SU-DHL-6 (cell line): ENCODE data around the gene MYZAP.

Experiments used
- H2AFZ ChIP-seq: fragments of 200-600 bp; sonication (generic); 2 replicates; pipeline ENCODE4 v1.6.1; 2014; ENCODE audit warnings: low read depth, mild to moderate bottlenecking, moderate library complexity, mixed read lengths, antibody characterized with exemption, low read length; ENCODE audit not compliant: severe bottlenecking
- H3F3A ChIP-seq: fragments of 200-600 bp; shearing (Covaris generic); 2 replicates; pipeline ENCODE4 v1.6.0; 2016; ENCODE audit warnings: antibody characterized with exemption, mild to moderate bottlenecking; ENCODE audit not compliant: insufficient read depth
- H3K27ac ChIP-seq: fragments of 200-600 bp; sonication (generic); 2 replicates; pipeline ENCODE4 v1.5.1; 2016; ENCODE audit warnings: low read depth, mild to moderate bottlenecking, low read length, moderate library complexity, mixed read lengths
- H3K27me3 ChIP-seq: fragments of 200-600 bp; sonication (generic), shearing (Covaris generic); 2 replicates; pipeline ENCODE4 v1.6.0; 2014; ENCODE audit warnings: mild to moderate bottlenecking, low read length
- H3K36me3 ChIP-seq: fragments of 200-600 bp; sonication (generic); 2 replicates; pipeline ENCODE4 v1.6.1; 2014; ENCODE audit warnings: mild to moderate bottlenecking, low read length, mixed read lengths
- H3K4me2 ChIP-seq: fragments of 300-600, 200-600 bp; shearing (Covaris generic), sonication (generic); 2 replicates; pipeline ENCODE4 v1.6.0; 2014; ENCODE audit warnings: low read length, low read depth, mild to moderate bottlenecking; ENCODE audit not compliant: poor library complexity, severe bottlenecking
- H3K4me3 ChIP-seq: fragments of 200-600 bp; sonication (generic); 2 replicates; pipeline ENCODE4 v1.5.1; 2014; ENCODE audit warnings: antibody characterized with exemption, low read length, mild to moderate bottlenecking, mixed read lengths; ENCODE audit not compliant: insufficient read depth, poor library complexity, severe bottlenecking
- H3K79me2 ChIP-seq: fragments of 200-600 bp; sonication (generic); 2 replicates; pipeline ENCODE4 v1.6.1; 2014; ENCODE audit warnings: mild to moderate bottlenecking, low read length, moderate library complexity; ENCODE audit not compliant: insufficient read depth
- H3K9ac ChIP-seq: fragments of 200-600 bp; sonication (generic); 2 replicates; pipeline ENCODE4 v1.7.0; 2014; ENCODE audit warnings: mild to moderate bottlenecking, low read length
- H3K9me2 ChIP-seq: fragments of 200-600 bp; sonication (generic); replicated peaks from 2 replicates; pipeline ENCODE4 v1.6.1; 2014; ENCODE audit warnings: low read length; ENCODE audit not compliant: insufficient read depth
- H3K9me3 ChIP-seq: fragments of 200-600 bp; sonication (generic); 2 replicates; pipeline ENCODE4 v1.6.1; 2014; ENCODE audit warnings: low read length, mixed read lengths; ENCODE audit not compliant: insufficient read depth
- H4K20me1 ChIP-seq: fragments of 200-600 bp; sonication (generic); 2 replicates; pipeline ENCODE4 v1.6.1; 2014; ENCODE audit warnings: low read depth, mild to moderate bottlenecking, antibody characterized with exemption, low read length, moderate library complexity, mixed read lengths
- EZH2phosphoT487 ChIP-seq: fragments of 200-600 bp; sonication (generic), shearing (Covaris generic); conservative IDR thresholded peaks from 2 replicates; pipeline ENCODE4 v1.6.1; 2018; ENCODE audit warnings: mild to moderate bottlenecking, antibody characterized with exemption, low read length, moderate library complexity, mixed read lengths
- TF ChIP-seq, protein P1 (sequence below): fragments of 200-600 bp; sonication (generic); IDR thresholded peaks from one replicate; pipeline ENCODE4 v1.5.1; 2017; ENCODE audit warnings: antibody characterized with exemption, mild to moderate bottlenecking, low read length, moderate library complexity; ENCODE audit not compliant: insufficient read depth, poor library complexity, severe bottlenecking

MYZAP gene

DNA sequence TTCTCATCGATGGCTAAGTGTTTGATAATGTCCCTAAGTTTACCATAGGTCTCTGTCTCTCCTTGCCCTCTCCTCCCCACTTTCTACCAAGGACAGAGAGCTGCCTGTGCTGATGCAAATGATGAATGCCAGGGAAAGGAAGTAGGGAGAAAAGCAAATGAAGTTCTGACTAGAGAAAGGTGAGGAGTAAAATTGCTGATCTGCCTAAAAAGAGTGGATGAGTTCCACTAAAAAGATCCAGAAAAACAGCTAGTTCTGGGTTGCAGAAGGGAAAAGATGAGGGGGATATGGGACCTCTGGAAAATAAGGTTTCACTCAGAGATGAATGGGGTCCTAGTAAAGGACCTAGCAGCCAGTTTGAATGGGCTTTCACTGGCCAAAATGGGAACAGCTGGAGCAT, 13.8 kb downstream of the MYZAP start:
- no peaks in the 10 kb centered on the region for H3K36me3 ChIP-seq
- H4K20me1 ChIP-seq, result no peaks in the 10 kb centered on the region
- H2AFZ ChIP-seq, result no peak overlapping the region
- no peak for TF ChIP-seq EZH2phosphoT487
- TF ChIP-seq, protein P1, sequence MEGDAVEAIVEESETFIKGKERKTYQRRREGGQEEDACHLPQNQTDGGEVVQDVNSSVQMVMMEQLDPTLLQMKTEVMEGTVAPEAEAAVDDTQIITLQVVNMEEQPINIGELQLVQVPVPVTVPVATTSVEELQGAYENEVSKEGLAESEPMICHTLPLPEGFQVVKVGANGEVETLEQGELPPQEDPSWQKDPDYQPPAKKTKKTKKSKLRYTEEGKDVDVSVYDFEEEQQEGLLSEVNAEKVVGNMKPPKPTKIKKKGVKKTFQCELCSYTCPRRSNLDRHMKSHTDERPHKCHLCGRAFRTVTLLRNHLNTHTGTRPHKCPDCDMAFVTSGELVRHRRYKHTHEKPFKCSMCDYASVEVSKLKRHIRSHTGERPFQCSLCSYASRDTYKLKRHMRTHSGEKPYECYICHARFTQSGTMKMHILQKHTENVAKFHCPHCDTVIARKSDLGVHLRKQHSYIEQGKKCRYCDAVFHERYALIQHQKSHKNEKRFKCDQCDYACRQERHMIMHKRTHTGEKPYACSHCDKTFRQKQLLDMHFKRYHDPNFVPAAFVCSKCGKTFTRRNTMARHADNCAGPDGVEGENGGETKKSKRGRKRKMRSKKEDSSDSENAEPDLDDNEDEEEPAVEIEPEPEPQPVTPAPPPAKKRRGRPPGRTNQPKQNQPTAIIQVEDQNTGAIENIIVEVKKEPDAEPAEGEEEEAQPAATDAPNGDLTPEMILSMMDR, result no peak
- no peaks in the 10 kb centered on the region for H3F3A ChIP-seq
- H3K27me3 ChIP-seq, result no peaks in the 10 kb centered on the region
- H3K9ac ChIP-seq, result no peak overlapping the region
- H3K4me3 ChIP-seq, result no peak overlapping the region
- H3K79me2 ChIP-seq, result no peaks in the 10 kb centered on the region
- H3K9me2 ChIP-seq, result no peaks in the 10 kb centered on the region
- no peak overlapping the region for H3K4me2 ChIP-seq
- H3K27ac ChIP-seq, result no peak overlapping the region
- no peaks in the 10 kb centered on the region for H3K9me3 ChIP-seq

GRCh38 chr15:57606048-57606447, 14.3 kb downstream of the MYZAP start:
- Histone ChIP-seq H3K79me2 (no peaks in the 10 kb centered on the region), H3F3A (no peaks in the 10 kb centered on the region), H3K27me3 (no peaks in the 10 kb centered on the region), H3K36me3 (no peaks in the 10 kb centered on the region), H3K27ac (no peak overlapping the region), H3K9ac (no peak overlapping the region), H3K4me2 (no peak overlapping the region), H4K20me1 (no peaks in the 10 kb centered on the region), H3K4me3 (no peak overlapping the region), H3K9me3 (no peaks in the 10 kb centered on the region), H2AFZ (no peak overlapping the region), H3K9me2 (no peaks in the 10 kb centered on the region)
- TF ChIP-seq, protein P1, result no peak
- TF ChIP-seq EZH2phosphoT487, result no peak

- no peaks in the 10 kb centered on the region for H3K9me3 ChIP-seq
- TF ChIP-seq, protein P1, result no peak
- TF ChIP-seq EZH2phosphoT487, result no peak
- H2AFZ ChIP-seq, result no peak overlapping the region
- H3K4me3 ChIP-seq, result no peak overlapping the region
- no peak overlapping the region for H3K27ac ChIP-seq
- no peaks in the 10 kb centered on the region for H3F3A ChIP-seq
- no peaks in the 10 kb centered on the region for H4K20me1 ChIP-seq
- H3K27me3 ChIP-seq, result no peaks in the 10 kb centered on the region
- H3K4me2 ChIP-seq, result no peak overlapping the region
- H3K9ac ChIP-seq, result no peak overlapping the region
- no peaks in the 10 kb centered on the region for H3K79me2 ChIP-seq
- H3K9me2 ChIP-seq, result no peaks in the 10 kb centered on the region
- no peaks in the 10 kb centered on the region for H3K36me3 ChIP-seq
These were observed 15.1 kb downstream of the MYZAP start for GRCh38 chr15:57606816-57607215.

DNA sequence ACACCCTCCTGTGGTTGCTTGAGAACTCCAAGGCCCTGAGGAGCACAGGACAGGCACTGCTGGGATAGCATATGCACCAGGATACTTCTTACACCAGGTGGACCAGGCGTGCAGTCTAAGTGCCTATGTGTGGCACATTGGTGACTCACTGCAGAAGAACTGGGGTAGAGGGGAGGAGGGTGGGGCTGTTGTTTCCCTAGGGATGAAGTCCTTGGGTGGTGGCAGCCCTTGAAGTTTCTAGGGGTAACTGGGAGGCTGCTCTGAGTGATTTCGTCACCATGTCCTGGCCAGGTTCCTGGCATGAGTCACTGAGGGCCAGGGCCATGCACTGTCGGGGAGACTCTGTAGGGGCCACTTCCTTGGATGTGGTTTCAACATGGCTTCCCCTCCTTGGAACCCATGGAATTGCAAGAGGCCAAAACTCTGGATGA, 15.9 kb downstream of the MYZAP start:
- Histone ChIP-seq H3K9me3 (no peaks in the 10 kb centered on the region), H3F3A (no peaks in the 10 kb centered on the region), H3K9ac (no peak overlapping the region), H2AFZ (no peak overlapping the region), H3K4me2 (no peak overlapping the region), H3K27ac (no peak overlapping the region), H3K36me3 (no peaks in the 10 kb centered on the region), H3K79me2 (no peaks in the 10 kb centered on the region), H3K4me3 (no peak overlapping the region), H3K9me2 (no peaks in the 10 kb centered on the region), H3K27me3 (no peaks in the 10 kb centered on the region), H4K20me1 (no peaks in the 10 kb centered on the region)
- TF ChIP-seq EZH2phosphoT487, result no peak
- TF ChIP-seq, protein P1, result no peak
